NCI-H526 treated with DMSO at 0.1 percent for 48 hours (cell line): ENCODE data around the gene MBIP.

Experiments
- DNase-seq: peaks from one replicate; lab custom pipeline; 2025; lab: John Stamatoyannopoulos, UW

MBIP gene

DNA sequence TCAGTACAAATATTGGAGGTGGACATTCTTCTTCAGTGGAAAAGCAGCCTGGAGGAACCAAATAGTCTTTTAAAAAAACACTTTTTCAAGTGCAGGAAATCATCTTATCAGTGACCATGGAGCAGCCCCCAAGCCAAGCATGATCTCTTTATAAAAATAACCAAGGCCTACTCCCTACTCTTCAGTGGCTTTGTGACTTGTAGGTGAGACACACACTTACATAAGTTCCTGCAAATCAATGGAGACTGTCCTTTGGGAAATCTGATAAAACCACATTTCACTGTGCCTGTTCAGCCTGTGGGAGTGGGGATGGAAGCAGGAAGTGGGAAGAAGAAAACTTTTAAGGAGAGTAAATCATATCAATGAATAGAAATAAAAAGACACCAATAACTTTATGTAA, 56.3 kb downstream of the MBIP start:
- no peak for DNase-seq

GRCh38 chr14:36260970-36261640, 59.3 kb downstream of the MBIP start:
- DNase-seq, result no peak

GRCh38 chr14:36258241-36258640, 62.2 kb downstream of the MBIP start:
- no peak for DNase-seq

GRCh38 chr14:36256126-36256801, 64.2 kb downstream of the MBIP start:
- DNase-seq, result no peak

GRCh38 chr14:36254020-36254624, 66.3 kb downstream of the MBIP start:
- no peak for DNase-seq
